Keratinocyte (primary cell): ENCODE measurements around the gene RHPN2. TPM values are rescaled to one million over a fixed set of nuclear protein-coding genes. Genes with fewer than 3 reads are reported as not detected.

Experiments
- DNase-seq: peaks from one replicate; pipeline ENCODE4 v3.0.0-alpha.2; 2011; ENCODE audit warnings: low read depth, missing footprints, low spot score
- FAIRE-seq: peaks from 2 replicates; lab custom pipeline; 2011; peaks lifted over from hg19 to GRCh38; lab: Jason Lieb, UNC
- H2AFZ ChIP-seq: 2 replicates; pipeline ENCODE4 v1.6.0; 2012; ENCODE audit warnings: low read length, control low read depth, inconsistent platforms; ENCODE audit not compliant: control insufficient read depth
- H3K27ac ChIP-seq: 2 replicates; pipeline ENCODE4 v1.5.1; 2011; ENCODE audit warnings: low read length; ENCODE audit not compliant: control insufficient read depth, insufficient read depth
- H3K27me3 ChIP-seq: 3 replicates; pipeline ENCODE4 v1.6.0; 2011; ENCODE audit warnings: low read length; ENCODE audit not compliant: control insufficient read depth, insufficient read depth; ENCODE audit errors: extremely low read depth
- H3K36me3 ChIP-seq, 2 experiments: 2 replicates in 1 of 2; 3 replicates in 1 of 2; pipeline ENCODE4 v1.5.1; 2011; ENCODE audit warnings: low read length in 2 of 2, mild to moderate bottlenecking in 1 of 2; ENCODE audit not compliant: control insufficient read depth in 2 of 2, insufficient read depth in 2 of 2; ENCODE audit errors: extremely low read depth in 1 of 2
- H3K4me1 ChIP-seq: 3 replicates; pipeline ENCODE4 v1.5.1; 2011; ENCODE audit warnings: low read length; ENCODE audit not compliant: control insufficient read depth, insufficient read depth; ENCODE audit errors: extremely low read depth
- H3K4me2 ChIP-seq: 3 replicates; pipeline ENCODE4 v1.6.0; 2011; ENCODE audit warnings: low read depth, low read length; ENCODE audit not compliant: control insufficient read depth, insufficient read depth; ENCODE audit errors: extremely low read depth
- H3K4me3 ChIP-seq, 3 experiments: fragments of 200-600 bp in 1 of 3; sonication (generic) in 1 of 3; 2 replicates in 2 of 3; 3 replicates in 1 of 3; pipeline ENCODE4 v1.5.1; 2011 to 2016; ENCODE audit warnings: low read length in 3 of 3, mild to moderate bottlenecking in 3 of 3, control low read depth in 2 of 3, inconsistent platforms in 1 of 3, low read depth in 1 of 3, mixed read lengths in 1 of 3, mixed run types in 1 of 3, moderate library complexity in 1 of 3; ENCODE audit not compliant: control insufficient read depth in 2 of 3, insufficient read depth in 2 of 3; ENCODE audit errors: extremely low read depth in 1 of 3
- H3K79me2 ChIP-seq: 2 replicates; pipeline ENCODE4 v1.6.0; 2012; ENCODE audit warnings: low read length; ENCODE audit not compliant: control insufficient read depth, insufficient read depth
- H3K9ac ChIP-seq: 3 replicates; pipeline ENCODE4 v1.6.0; 2011; ENCODE audit warnings: low read length; ENCODE audit not compliant: control insufficient read depth, insufficient read depth; ENCODE audit errors: extremely low read depth
- H3K9me1 ChIP-seq: 3 replicates; pipeline ENCODE4 v1.6.0; 2011; ENCODE audit warnings: low read length; ENCODE audit not compliant: control insufficient read depth, insufficient read depth; ENCODE audit errors: extremely low read depth
- H3K9me3 ChIP-seq: 2 replicates; pipeline ENCODE4 v1.5.1; 2012; ENCODE audit warnings: low read depth, low read length; ENCODE audit not compliant: control insufficient read depth
- H4K20me1 ChIP-seq: 3 replicates; pipeline ENCODE4 v1.6.0; 2011; ENCODE audit warnings: low read length; ENCODE audit not compliant: control insufficient read depth, insufficient read depth; ENCODE audit errors: extremely low read depth
- EZH2 ChIP-seq: IDR thresholded peaks from one replicate; pipeline ENCODE4 v1.6.1; 2012; ENCODE audit warnings: inconsistent platforms, mild to moderate bottlenecking, low read length, moderate library complexity
- dilution Hi-C: fragments of 300-500 bp; cut with MboI; formaldehyde crosslinking; loops from one replicate; pipeline ENCODE4 v1.7.0; 2020; ENCODE audit warnings: low sequenced_read_pairs; ENCODE audit not compliant: extremely low pct_ligation_motif_present
- polyA minus RNA-seq, 3 experiments: library from RNA; depleted of rRNA, polyadenylated mRNA; stranded (reverse); fragments of >200 nt; gene quantifications; 1 replicate in 1 of 3; 2 replicates in 1 of 3; 3 replicates in 1 of 3; pipeline ENCODE4 v1.2.3, GENCODE V29; 2011
- polyA plus RNA-seq, 5 experiments: library from polyadenylated mRNA; depleted of rRNA in 3 of 5; stranded (reverse) in 3 of 5; stranded (forward) in 1 of 5; unstranded in 1 of 5; fragments of >200 nt; gene quantifications; 1 replicate in 1 of 5; 2 replicates in 3 of 5; 3 replicates in 1 of 5; pipeline versions ENCODE4 v1.2.1 to v1.2.3, GENCODE V29; 2011 to 2012; ENCODE audit warnings: missing spikeins in 2 of 5, low read depth in 1 of 5, low replicate concordance in 1 of 5
- TF ChIP-seq, protein P1 (sequence below), 3 experiments: IDR thresholded peaks in 1 of 3; conservative IDR thresholded peaks in 1 of 3; optimal IDR thresholded peaks in 1 of 3; 2 replicates in 2 of 3; 3 replicates in 1 of 3; pipeline versions ENCODE3 to v1.5.1; 2011; ENCODE audit warnings: low read length in 3 of 3, mild to moderate bottlenecking in 3 of 3, moderate library complexity in 2 of 3, control low read depth in 1 of 3, inconsistent platforms in 1 of 3; ENCODE audit not compliant: insufficient read depth in 2 of 3; ENCODE audit errors: extremely low read depth in 1 of 3

The RHPN2 gene
- polyA plus RNA-seq (5.0 to 6.8 TPM (median 6.6 TPM) in 3 replicates), polyA minus RNA-seq (5.1 to 6.7 TPM (median 6.6 TPM) in 3 replicates)
- polyA plus RNA-seq (2011; ENCODE audit: low read depth) = 4.0 TPM
- 4.6 and 7.5 TPM in 2 replicates for polyA plus RNA-seq (2011; cell fraction: cytosol; rRNA removed)
- 11.2 and 13.1 TPM in 2 replicates for polyA plus RNA-seq (2011; cell fraction: nucleus; rRNA removed)
- 4.1 and 6.7 TPM in 2 replicates for polyA plus RNA-seq (2012; ENCODE audit: low replicate concordance)
- 10.4 TPM for polyA minus RNA-seq (2011; cell fraction: cytosol; rRNA and poly(A)+ RNA removed)
- polyA minus RNA-seq (2011; cell fraction: nucleus; rRNA and poly(A)+ RNA removed) = 5.9 and 7.0 TPM in 2 replicates

DNA sequence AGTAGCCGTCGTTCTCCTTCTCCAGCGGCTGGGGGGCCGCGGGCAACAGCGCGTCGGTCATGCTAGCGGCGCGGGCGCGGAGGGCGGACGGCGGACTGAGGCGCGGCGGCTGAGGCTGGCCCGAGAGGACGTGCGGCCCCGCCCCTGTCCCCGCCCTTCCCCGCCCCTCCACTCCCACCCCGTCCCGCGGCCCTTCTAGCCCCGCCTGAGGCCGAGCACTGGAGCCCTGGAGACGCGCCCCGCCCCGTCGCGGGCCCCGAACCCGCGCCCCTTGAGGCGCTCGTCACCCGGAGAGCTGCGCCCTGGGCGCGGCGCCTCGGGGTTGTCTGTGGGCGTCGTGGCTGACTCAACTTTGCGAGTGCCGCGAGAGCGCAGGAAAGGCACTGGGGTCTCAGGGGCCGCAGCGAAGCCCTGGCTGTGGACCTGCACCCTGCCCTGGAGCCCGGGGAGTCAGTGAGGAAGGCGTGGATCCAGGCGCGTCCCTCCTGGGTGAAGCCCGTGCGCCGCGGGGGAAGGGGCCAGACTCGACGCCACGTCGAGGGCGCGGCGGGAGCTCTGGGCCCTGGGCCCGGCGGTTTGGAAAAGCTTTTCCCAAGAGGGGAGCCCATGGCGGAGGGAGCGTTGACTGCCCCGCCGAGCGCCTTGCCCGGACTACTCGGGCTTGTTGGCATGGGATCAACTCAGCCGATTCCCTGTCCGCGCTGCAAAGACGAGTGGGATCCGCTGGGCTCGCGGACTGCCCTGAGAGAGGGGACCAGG is at the start of gene RHPN2:
Gene RHPN2, minus strand, starts transcription at position 97 of the 759 bp plus-strand sequence. Its CDS starts 36 bp downstream, at position 61.
- TF ChIP-seq, protein P1, sequence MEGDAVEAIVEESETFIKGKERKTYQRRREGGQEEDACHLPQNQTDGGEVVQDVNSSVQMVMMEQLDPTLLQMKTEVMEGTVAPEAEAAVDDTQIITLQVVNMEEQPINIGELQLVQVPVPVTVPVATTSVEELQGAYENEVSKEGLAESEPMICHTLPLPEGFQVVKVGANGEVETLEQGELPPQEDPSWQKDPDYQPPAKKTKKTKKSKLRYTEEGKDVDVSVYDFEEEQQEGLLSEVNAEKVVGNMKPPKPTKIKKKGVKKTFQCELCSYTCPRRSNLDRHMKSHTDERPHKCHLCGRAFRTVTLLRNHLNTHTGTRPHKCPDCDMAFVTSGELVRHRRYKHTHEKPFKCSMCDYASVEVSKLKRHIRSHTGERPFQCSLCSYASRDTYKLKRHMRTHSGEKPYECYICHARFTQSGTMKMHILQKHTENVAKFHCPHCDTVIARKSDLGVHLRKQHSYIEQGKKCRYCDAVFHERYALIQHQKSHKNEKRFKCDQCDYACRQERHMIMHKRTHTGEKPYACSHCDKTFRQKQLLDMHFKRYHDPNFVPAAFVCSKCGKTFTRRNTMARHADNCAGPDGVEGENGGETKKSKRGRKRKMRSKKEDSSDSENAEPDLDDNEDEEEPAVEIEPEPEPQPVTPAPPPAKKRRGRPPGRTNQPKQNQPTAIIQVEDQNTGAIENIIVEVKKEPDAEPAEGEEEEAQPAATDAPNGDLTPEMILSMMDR (optimal IDR thresholded peaks at IDR 0.05 in 1 of 3, IDR thresholded peaks at IDR 0.05 in 1 of 3, conservative IDR thresholded peaks at IDR 0.05 in 1 of 3; ENCODE audit: extremely low read depth in 1 of 3, insufficient read depth in 2 of 3, low read length in 3 of 3) = no peak
- TF ChIP-seq EZH2 = no peak
- no peak for DNase-seq
- Histone ChIP-seq H3K36me3 (no peaks in the 10 kb centered on the region), H3K4me1 (peaks cover 7% of the 10 kb centered on the region), H3K79me2 (peaks cover 14% of the 10 kb centered on the region), H3K9me3 (no peaks in the 10 kb centered on the region), H3K27me3 (no peaks in the 10 kb centered on the region), H3K4me2 (peak within 1 kb of the TSS; percentile 73), H3K9ac (peak within 1 kb of the TSS; percentile 61), H2AFZ (peak within 1 kb of the TSS; percentile 63), H3K4me3 (peak within 1 kb of the TSS; percentile 55 to 63 (median 57)), H3K9me1 (no peaks in the 10 kb centered on the region), H3K27ac (no peak within 1 kb of the TSS), H4K20me1 (peaks cover 5% of the 10 kb centered on the region)
- dilution Hi-C loops = no loop called here
- no peak for FAIRE-seq

DNA sequence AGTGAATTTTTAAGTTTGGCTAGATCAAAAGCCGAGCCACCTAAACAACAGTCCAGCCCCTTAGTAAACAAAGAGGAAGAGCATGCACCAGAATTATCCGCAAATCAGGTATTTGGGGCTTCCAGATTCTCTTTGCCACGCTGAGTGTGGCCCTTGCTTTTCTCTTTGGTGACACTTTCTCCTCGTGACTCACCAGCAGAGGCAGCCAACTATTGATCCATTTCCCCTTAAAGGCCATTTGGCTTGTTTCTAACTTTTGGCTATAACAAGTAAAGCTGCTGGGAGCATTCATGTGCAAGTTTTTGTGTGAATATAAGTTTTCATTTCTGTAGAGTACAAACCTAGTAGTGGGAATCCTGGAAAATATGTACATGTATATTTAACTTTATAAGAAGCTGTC is 49.6 kb upstream of the RHPN2 start:
- Histone ChIP-seq H3K9me1 (no peaks in the 10 kb centered on the region), H3K27ac (no peak overlapping the region), H3K36me3 (peaks cover 11% of the 10 kb centered on the region in 2 experiments), H4K20me1 (no peaks in the 10 kb centered on the region), H3K9ac (no peak overlapping the region), H2AFZ (no peak overlapping the region), H3K4me2 (no peak overlapping the region), H3K27me3 (no peaks in the 10 kb centered on the region), H3K4me3 (no peak overlapping the region), H3K79me2 (no peaks in the 10 kb centered on the region), H3K9me3 (no peaks in the 10 kb centered on the region), H3K4me1 (no peaks in the 10 kb centered on the region)
- DNase-seq = no peak
- no peak for TF ChIP-seq EZH2
- TF ChIP-seq, protein P1 (optimal IDR thresholded peaks at IDR 0.05 in 1 of 3, IDR thresholded peaks at IDR 0.05 in 1 of 3, conservative IDR thresholded peaks at IDR 0.05 in 1 of 3; ENCODE audit: extremely low read depth in 1 of 3, insufficient read depth in 2 of 3, low read length in 3 of 3) = no peak
- dilution Hi-C loops = loop anchor here (10.0 kb wide), 1 partner anchor 130 kb away; no protein-coding TSS in a partner anchor
- FAIRE-seq = no peak
